ENCODE results near the gene SLC7A7. TPM values are rescaled to one million over a fixed set of nuclear protein-coding genes. Genes with fewer than 3 reads are reported as not detected.

The SLC7A7 gene
- total and polyA plus RNA-seq, 2 of the 13 experiments (the other 11 are each of a cell fraction or from before 2014, with no cell fraction given), result 0.13 to 0.63 TPM

DNA sequence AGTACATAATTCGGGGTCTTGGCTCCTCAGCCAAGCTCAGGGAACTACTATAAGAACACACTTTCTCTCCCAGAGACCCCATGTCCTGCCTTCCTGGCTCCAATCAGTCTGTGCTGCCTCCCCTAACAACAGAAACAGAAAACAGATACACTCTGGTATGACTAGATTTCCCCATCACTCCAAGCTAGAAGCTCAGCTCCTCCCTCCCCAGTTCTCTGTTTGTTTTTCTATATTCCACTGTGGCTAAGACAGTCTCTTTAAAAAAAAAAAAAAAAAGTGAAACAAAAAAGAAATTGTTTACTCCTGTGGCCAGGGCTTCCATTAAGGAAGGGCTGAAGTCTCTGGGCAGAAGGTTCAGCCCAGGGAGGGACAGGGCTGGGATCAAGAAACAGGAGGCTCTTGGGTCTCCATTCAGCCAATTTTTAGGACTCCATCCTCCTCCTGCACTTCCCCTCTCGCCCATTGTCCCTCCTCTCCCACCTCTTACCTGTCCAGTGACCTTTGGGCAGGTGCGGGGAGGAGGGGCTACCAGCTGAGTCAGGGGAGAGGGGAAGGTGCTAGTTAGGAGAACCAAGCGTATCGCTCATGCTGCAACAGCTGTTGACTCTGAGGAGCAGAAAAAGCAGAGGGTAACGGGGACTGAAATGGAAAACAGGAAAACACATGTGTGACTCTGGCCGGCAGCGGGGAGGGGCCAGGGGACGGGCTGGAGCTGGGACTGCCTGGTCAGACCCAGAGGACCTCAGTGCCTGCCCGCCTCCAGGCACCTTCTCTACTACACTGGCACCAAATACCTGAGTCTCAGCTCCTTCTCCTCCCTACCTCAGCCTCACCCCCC is 4.1 kb upstream of the SLC7A7 start (continued):
- TF ChIP-seq HNRNPH1 (optimal IDR thresholded peaks at IDR 0.05; ENCODE audit: low read depth, low read length) (no peak), MAZ (IDR thresholded peaks at IDR 0.05; ENCODE audit: borderline replicate concordance, low read depth, low read length) (no peak; the same call in 1 of the 2 replicates), MAZ (CRISPR knock-in tag; IDR thresholded peaks at IDR 0.05; ENCODE audit: low read depth) (no peak), FOXK2 (IDR thresholded peaks at IDR 0.05) (no peak), ZNF556 (CRISPR knock-in tag; IDR thresholded peaks at IDR 0.05; ENCODE audit: borderline replicate concordance) (peak; percentile 76), HOXA3 (CRISPR knock-in tag; IDR thresholded peaks at IDR 0.05) (0 out of 2 replicates have a peak, but pooled peaks have one; percentile 7), HCFC1 (IDR thresholded peaks at IDR 0.05; ENCODE audit: low read depth, low read length) (no peak), YEATS4 (CRISPR knock-in tag; IDR thresholded peaks at IDR 0.05; ENCODE audit: borderline replicate concordance) (no peak), ZKSCAN1 (IDR thresholded peaks at IDR 0.05; ENCODE audit: low read length) (no peak), PAWR (CRISPR knock-in tag; IDR thresholded peaks at IDR 0.05; ENCODE audit: borderline replicate concordance) (no peak), HMGA1 (CRISPR knock-in tag; conservative IDR thresholded peaks at IDR 0.05) (no peak), JUN (CRISPR knock-in tag; IDR thresholded peaks at IDR 0.05) (no peak), NR2F6 (IDR thresholded peaks at IDR 0.05) (no peak), NR2F6 (CRISPR knock-in tag; IDR thresholded peaks at IDR 0.05) (no peak; the same call in none of the 2 replicates), SMYD3 (CRISPR knock-in tag; IDR thresholded peaks at IDR 0.05) (no peak), YEATS2 (CRISPR knock-in tag; IDR thresholded peaks at IDR 0.05; ENCODE audit: borderline replicate concordance) (no peak), KDM4B (CRISPR knock-in tag; IDR thresholded peaks at IDR 0.05) (no peak), ZNF160 (CRISPR knock-in tag; IDR thresholded peaks at IDR 0.05) (no peak)
- TF ChIP-seq, protein P1, sequence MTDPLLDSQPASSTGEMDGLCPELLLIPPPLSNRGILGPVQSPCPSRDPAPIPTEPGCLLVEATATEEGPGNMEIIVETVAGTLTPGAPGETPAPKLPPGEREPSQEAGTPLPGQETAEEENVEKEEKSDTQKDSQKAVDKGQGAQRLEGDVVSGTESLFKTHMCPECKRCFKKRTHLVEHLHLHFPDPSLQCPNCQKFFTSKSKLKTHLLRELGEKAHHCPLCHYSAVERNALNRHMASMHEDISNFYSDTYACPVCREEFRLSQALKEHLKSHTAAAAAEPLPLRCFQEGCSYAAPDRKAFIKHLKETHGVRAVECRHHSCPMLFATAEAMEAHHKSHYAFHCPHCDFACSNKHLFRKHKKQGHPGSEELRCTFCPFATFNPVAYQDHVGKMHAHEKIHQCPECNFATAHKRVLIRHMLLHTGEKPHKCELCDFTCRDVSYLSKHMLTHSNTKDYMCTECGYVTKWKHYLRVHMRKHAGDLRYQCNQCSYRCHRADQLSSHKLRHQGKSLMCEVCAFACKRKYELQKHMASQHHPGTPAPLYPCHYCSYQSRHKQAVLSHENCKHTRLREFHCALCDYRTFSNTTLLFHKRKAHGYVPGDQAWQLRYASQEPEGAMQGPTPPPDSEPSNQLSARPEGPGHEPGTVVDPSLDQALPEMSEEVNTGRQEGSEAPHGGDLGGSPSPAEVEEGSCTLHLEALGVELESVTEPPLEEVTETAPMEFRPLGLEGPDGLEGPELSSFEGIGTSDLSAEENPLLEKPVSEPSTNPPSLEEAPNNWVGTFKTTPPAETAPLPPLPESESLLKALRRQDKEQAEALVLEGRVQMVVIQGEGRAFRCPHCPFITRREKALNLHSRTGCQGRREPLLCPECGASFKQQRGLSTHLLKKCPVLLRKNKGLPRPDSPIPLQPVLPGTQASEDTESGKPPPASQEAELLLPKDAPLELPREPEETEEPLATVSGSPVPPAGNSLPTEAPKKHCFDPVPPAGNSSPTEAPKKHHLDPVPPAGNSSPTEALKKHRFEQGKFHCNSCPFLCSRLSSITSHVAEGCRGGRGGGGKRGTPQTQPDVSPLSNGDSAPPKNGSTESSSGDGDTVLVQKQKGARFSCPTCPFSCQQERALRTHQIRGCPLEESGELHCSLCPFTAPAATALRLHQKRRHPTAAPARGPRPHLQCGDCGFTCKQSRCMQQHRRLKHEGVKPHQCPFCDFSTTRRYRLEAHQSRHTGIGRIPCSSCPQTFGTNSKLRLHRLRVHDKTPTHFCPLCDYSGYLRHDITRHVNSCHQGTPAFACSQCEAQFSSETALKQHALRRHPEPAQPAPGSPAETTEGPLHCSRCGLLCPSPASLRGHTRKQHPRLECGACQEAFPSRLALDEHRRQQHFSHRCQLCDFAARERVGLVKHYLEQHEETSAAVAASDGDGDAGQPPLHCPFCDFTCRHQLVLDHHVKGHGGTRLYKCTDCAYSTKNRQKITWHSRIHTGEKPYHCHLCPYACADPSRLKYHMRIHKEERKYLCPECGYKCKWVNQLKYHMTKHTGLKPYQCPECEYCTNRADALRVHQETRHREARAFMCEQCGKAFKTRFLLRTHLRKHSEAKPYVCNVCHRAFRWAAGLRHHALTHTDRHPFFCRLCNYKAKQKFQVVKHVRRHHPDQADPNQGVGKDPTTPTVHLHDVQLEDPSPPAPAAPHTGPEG (CRISPR knock-in tag; IDR thresholded peaks at IDR 0.05), result peak; percentile 15; the same call in 1 of the 2 replicates
- TF ChIP-seq, protein P2, sequence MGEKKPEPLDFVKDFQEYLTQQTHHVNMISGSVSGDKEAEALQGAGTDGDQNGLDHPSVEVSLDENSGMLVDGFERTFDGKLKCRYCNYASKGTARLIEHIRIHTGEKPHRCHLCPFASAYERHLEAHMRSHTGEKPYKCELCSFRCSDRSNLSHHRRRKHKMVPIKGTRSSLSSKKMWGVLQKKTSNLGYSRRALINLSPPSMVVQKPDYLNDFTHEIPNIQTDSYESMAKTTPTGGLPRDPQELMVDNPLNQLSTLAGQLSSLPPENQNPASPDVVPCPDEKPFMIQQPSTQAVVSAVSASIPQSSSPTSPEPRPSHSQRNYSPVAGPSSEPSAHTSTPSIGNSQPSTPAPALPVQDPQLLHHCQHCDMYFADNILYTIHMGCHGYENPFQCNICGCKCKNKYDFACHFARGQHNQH (CRISPR knock-in tag; IDR thresholded peaks at IDR 0.05), result peak; percentile 39; the same call in 1 of the 2 replicates
- TF ChIP-seq, protein P3, sequence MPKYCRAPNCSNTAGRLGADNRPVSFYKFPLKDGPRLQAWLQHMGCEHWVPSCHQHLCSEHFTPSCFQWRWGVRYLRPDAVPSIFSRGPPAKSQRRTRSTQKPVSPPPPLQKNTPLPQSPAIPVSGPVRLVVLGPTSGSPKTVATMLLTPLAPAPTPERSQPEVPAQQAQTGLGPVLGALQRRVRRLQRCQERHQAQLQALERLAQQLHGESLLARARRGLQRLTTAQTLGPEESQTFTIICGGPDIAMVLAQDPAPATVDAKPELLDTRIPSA (CRISPR knock-in tag; IDR thresholded peaks at IDR 0.05; ENCODE audit: borderline replicate concordance), result no peak
- TF ChIP-seq, protein P4, sequence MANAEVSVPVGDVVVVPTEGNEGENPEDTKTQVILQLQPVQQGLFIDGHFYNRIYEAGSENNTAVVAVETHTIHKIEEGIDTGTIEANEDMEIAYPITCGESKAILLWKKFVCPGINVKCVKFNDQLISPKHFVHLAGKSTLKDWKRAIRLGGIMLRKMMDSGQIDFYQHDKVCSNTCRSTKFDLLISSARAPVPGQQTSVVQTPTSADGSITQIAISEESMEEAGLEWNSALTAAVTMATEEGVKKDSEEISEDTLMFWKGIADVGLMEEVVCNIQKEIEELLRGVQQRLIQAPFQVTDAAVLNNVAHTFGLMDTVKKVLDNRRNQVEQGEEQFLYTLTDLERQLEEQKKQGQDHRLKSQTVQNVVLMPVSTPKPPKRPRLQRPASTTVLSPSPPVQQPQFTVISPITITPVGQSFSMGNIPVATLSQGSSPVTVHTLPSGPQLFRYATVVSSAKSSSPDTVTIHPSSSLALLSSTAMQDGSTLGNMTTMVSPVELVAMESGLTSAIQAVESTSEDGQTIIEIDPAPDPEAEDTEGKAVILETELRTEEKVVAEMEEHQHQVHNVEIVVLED (CRISPR knock-in tag; IDR thresholded peaks at IDR 0.05; ENCODE audit: borderline replicate concordance), result no peak

Data from HepG2 (cell line).